ENCODE data around the gene FSHR.

Gene FSHR

GRCh38 chr2:49154140-49154539 lies at the start of gene FSHR:
Gene FSHR (minus strand): TSS chr2:49154515. CDS start chr2:49154417, 98 bp downstream.
- DNase-seq: no peak

- no peak for DNase-seq
Observed at GRCh38 chr2:49199266-49199665, 45.0 kb upstream of the FSHR start.

GRCh38 chr2:49194701-49195100 lies 40.4 kb upstream of the FSHR start:
- DNase-seq: no peak

- DNase-seq: no peak
Observed at GRCh38 chr2:49192036-49192435, 37.7 kb upstream of the FSHR start.

- no peak for DNase-seq
Observed at GRCh38 chr2:49189512-49190225, 35.4 kb upstream of the FSHR start.

GRCh38 chr2:49186050-49186648 lies 31.8 kb upstream of the FSHR start:
- DNase-seq: no peak

- no peak for DNase-seq
Observed at GRCh38 chr2:49178656-49179055, 24.3 kb upstream of the FSHR start.

- no peak for DNase-seq
Observed at GRCh38 chr2:49177194-49177593, 22.9 kb upstream of the FSHR start.

GRCh38 chr2:49175831-49176230 lies 21.5 kb upstream of the FSHR start:
- no peak for DNase-seq

GRCh38 chr2:49174750-49175149 lies 20.4 kb upstream of the FSHR start:
- DNase-seq: no peak

- DNase-seq: no peak
Observed at GRCh38 chr2:49167131-49167530, 12.8 kb upstream of the FSHR start.

GRCh38 chr2:49165662-49166061 lies 11.3 kb upstream of the FSHR start:
- no peak for DNase-seq

- DNase-seq: no peak
Observed at GRCh38 chr2:49164729-49165128, 10.4 kb upstream of the FSHR start.

- no peak for DNase-seq
Observed at GRCh38 chr2:49162151-49162550, 7.8 kb upstream of the FSHR start.

- DNase-seq: no peak
Observed at GRCh38 chr2:49154891-49155290, 576 bp upstream of the FSHR start.

- no peak for DNase-seq
Observed at GRCh38 chr2:49153252-49153651, 1.1 kb downstream of the FSHR start.

- no peak for DNase-seq
Observed at GRCh38 chr2:49152824-49153223, 1.5 kb downstream of the FSHR start.

GRCh38 chr2:49146401-49146800 lies 7.9 kb downstream of the FSHR start:
- DNase-seq: no peak

- no peak for DNase-seq
Observed at GRCh38 chr2:49131801-49132200, 22.5 kb downstream of the FSHR start.

- DNase-seq: no peak
Observed at GRCh38 chr2:49129034-49129433, 25.3 kb downstream of the FSHR start.

- DNase-seq: no peak
Observed at GRCh38 chr2:49123600-49123999, 30.7 kb downstream of the FSHR start.

- no peak for DNase-seq
Observed at GRCh38 chr2:49122107-49122506, 32.2 kb downstream of the FSHR start.

- DNase-seq: no peak
Observed at GRCh38 chr2:49113046-49113445, 41.3 kb downstream of the FSHR start.

- no peak for DNase-seq
Observed at GRCh38 chr2:49111456-49111855, 42.9 kb downstream of the FSHR start.

- no peak for DNase-seq
Observed at GRCh38 chr2:49111006-49111405, 43.3 kb downstream of the FSHR start.
